Spleen (tissue), 7 donors: ENCODE data around the gene JMJD1C.

Experiments
- CTCF ChIP-seq, 11 experiments: fragments of 200-600 bp in 7 of 11; fragments of 450-650 bp in 4 of 11; sonication (generic) in 4 of 11; IDR thresholded peaks in 8 of 11; conservative IDR thresholded peaks in 3 of 11; 1 replicate in 7 of 11; 2 replicates in 4 of 11; pipeline versions ENCODE4 v1.4.0 to v1.8.0; 2016 to 2021; ENCODE audit warnings: antibody characterized with exemption in 11 of 11, inconsistent platforms in 4 of 11, mild to moderate bottlenecking in 1 of 11
- POLR2AphosphoS5 ChIP-seq, 3 donors: sonication (generic); formaldehyde crosslinking; IDR thresholded peaks; one replicate each; pipeline ENCODE4 v1.5.1; 2017; ENCODE audit warnings: antibody characterized with exemption in 3 of 3
- donor health status: DM: no; HTN: no; CAD: no; lungs with moderate emphysema.
- donor health status: DM: no; HTN: no; CAD: no.
- donor health status: DM: no; HTN: no; CAD: no.

GRCh38 chr10:63143987-63144386, 321.8 kb downstream of the JMJD1C start:
- TF ChIP-seq POLR2AphosphoS5 (IDR thresholded peaks at IDR 0.05) (no peak), CTCF (IDR thresholded peaks at IDR 0.05 in 8 of 11, conservative IDR thresholded peaks at IDR 0.05 in 3 of 11) (no peak)
